Vagina (tissue), 2 donors: Measurements from ENCODE around the gene ABCC2. TPM values are rescaled to one million over a fixed set of nuclear protein-coding genes. Genes with fewer than 3 reads are reported as not detected.

Experiments
- DNase-seq, 2 donors: peaks; one replicate each; pipeline ENCODE4 v3.0.0-alpha.2; 2017; ENCODE audit errors: extremely low spot score in 2 of 2
- H3K27ac ChIP-seq: fragments of 200-600 bp; sonication (generic); one replicate; pipeline ENCODE4 v1.5.1; 2019
- H3K27me3 ChIP-seq: fragments of 200-600 bp; sonication (generic); one replicate; pipeline ENCODE4 v1.5.1; 2019
- H3K36me3 ChIP-seq, 2 donors: fragments of 200-600 bp; sonication (generic); one replicate each; pipeline ENCODE4 v1.5.1; 2017 to 2019
- H3K4me1 ChIP-seq: fragments of 200-600 bp; sonication (generic); one replicate; pipeline ENCODE4 v1.5.1; 2019
- H3K4me3 ChIP-seq, 2 donors: fragments of 200-600 bp; sonication (generic); 1 replicate in 1 of 2; 2 replicates in 1 of 2; pipeline ENCODE4 v1.5.1; 2016 to 2019
- H3K9me3 ChIP-seq: fragments of 200-600 bp; sonication (generic); one replicate; pipeline ENCODE4 v1.5.1; 2019
- POLR2A ChIP-seq, 2 donors: fragments of 450-650 bp; IDR thresholded peaks; one replicate each; pipeline ENCODE4 v1.6.1; 2017; ENCODE audit warnings: antibody characterized with exemption in 2 of 2, mild to moderate bottlenecking in 2 of 2, moderate library complexity in 2 of 2
- POLR2AphosphoS5 ChIP-seq, 2 donors: sonication (generic); formaldehyde crosslinking; IDR thresholded peaks; one replicate each; pipeline ENCODE4 v1.9.0; 2017; ENCODE audit warnings: antibody characterized with exemption in 2 of 2, mild to moderate bottlenecking in 2 of 2, low read depth in 1 of 2; ENCODE audit not compliant: insufficient read depth in 1 of 2
- intact Hi-C: fragments of 100-400 bp; cut with DNase I; formaldehyde crosslinking; loops from one replicate; pipeline ENCODE4 v1.15.1; 2023
- total RNA-seq: library from RNA; depleted of rRNA; stranded (reverse); fragments of >200 nt; gene quantifications from one replicate; pipeline ENCODE4 v1.2.3, GENCODE V29; 2016
- TF ChIP-seq, protein P1 (sequence below), 3 experiments: fragments of 450-650 bp in 2 of 3; fragments of 200-600 bp in 1 of 3; sonication (generic) in 1 of 3; IDR thresholded peaks; one replicate each; pipeline ENCODE4 v1.5.1; 2017 to 2019; ENCODE audit warnings: antibody characterized with exemption in 3 of 3, mild to moderate bottlenecking in 2 of 3, moderate library complexity in 2 of 3

Gene ABCC2
- total RNA-seq, 1 donor from 2014 or later: 1.7 TPM

DNA sequence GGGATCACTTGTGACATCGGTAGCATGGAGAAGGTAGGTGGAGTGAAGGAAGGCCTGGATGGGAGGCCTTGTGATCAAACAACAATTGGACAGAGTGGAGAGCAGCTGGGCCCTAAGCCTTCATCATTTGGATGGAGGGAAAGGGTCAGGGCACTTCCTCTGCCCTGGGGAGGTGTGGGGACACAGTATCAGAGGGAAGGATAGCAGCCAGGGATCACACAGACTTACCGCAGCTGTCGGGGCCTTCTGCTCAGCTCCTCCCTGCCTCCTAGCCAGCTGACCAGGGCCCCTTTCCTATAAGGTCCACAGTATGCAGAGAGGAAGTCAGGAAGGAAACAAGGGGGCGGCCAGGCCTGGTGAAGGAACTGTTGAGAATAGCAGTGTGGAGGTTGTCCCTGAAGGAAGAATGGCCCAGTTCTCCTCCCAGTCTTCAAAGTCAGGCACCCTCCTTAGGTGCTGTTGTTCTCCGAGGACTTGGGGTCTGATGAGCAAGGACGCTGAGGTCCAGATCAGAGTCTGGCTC is 62.1 kb downstream of the ABCC2 start:
- Histone ChIP-seq H3K9me3 (no peaks in the 10 kb centered on the region), H3K36me3 (no peaks in the 10 kb centered on the region), H3K4me1 (no peaks in the 10 kb centered on the region), H3K27ac (no peak overlapping the region), H3K4me3 (no peak overlapping the region), H3K27me3 (no peaks in the 10 kb centered on the region)
- TF ChIP-seq POLR2AphosphoS5 (IDR thresholded peaks at IDR 0.05; ENCODE audit: insufficient read depth in 1 of 2, low read depth in 1 of 2) (no peak), POLR2A (IDR thresholded peaks at IDR 0.05) (no peak)
- intact Hi-C loops: no loop called here
- no peak for DNase-seq

DNA sequence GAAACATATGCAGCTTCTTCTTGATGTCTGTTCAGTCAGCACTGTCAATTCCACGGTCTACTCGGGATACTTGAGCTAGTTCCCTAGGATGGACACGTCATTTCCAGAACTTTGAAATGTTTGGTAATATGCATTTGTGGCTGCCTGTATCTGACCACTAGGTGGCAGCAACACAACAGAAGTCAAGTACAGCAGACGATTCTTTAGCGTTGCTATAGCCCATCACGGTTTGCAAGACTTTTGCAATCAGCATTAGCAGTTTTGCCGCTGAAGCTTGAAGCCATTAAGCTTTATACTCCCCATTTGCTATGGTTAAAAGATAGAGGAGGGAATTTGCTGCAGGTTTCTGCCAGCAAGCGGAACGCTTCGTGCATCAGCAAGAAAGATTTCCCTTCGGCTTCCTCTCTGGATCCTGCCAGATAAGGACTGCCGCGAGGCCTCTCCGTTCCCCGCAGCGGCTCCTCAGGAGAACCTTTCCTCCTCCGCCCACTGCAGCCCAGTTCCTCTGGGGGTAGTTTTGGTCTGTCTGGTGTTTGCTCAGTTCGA is 63.5 kb downstream of the ABCC2 start:
- H3K36me3 ChIP-seq: no peaks in the 10 kb centered on the region
- TF ChIP-seq POLR2A (IDR thresholded peaks at IDR 0.05) (no peak), POLR2AphosphoS5 (IDR thresholded peaks at IDR 0.05; ENCODE audit: insufficient read depth in 1 of 2, low read depth in 1 of 2) (peak in 1 of 2 donors; percentile 62)
- TF ChIP-seq, protein P1, sequence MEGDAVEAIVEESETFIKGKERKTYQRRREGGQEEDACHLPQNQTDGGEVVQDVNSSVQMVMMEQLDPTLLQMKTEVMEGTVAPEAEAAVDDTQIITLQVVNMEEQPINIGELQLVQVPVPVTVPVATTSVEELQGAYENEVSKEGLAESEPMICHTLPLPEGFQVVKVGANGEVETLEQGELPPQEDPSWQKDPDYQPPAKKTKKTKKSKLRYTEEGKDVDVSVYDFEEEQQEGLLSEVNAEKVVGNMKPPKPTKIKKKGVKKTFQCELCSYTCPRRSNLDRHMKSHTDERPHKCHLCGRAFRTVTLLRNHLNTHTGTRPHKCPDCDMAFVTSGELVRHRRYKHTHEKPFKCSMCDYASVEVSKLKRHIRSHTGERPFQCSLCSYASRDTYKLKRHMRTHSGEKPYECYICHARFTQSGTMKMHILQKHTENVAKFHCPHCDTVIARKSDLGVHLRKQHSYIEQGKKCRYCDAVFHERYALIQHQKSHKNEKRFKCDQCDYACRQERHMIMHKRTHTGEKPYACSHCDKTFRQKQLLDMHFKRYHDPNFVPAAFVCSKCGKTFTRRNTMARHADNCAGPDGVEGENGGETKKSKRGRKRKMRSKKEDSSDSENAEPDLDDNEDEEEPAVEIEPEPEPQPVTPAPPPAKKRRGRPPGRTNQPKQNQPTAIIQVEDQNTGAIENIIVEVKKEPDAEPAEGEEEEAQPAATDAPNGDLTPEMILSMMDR (IDR thresholded peaks at IDR 0.05): peak; percentile 97 to 98 (median 97)
- H3K27ac ChIP-seq: peak overlapping the region; percentile 38
- DNase-seq: peak in 1 of 2 donors; percentile 93
- intact Hi-C loops: loop anchor here (2.0 kb wide), 1 partner anchor 199 kb away; no protein-coding TSS in a partner anchor
- H3K27me3 ChIP-seq: no peaks in the 10 kb centered on the region
- no peaks in the 10 kb centered on the region for H3K4me1 ChIP-seq
- peak overlapping the region; percentile 24 to 34 for H3K4me3 ChIP-seq
- H3K9me3 ChIP-seq: no peaks in the 10 kb centered on the region

DNA sequence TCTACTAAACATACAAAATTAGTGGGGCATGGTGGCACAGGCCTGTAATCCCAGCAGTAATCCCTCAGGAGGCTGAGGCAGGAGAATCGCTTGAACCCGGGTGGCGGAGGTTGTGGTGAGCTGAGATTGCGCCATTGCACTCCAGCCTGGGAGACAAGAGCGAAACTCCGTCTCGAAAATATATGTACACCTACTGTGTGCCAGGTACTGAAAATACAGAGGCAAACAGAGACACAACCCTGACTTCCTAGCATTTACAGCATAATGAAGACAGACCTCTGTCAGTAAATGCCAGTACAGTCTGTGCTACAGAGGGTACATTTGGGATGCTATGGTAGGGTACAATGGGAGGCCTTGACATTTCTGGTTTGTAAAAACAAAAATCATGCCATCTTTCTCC is 66.6 kb downstream of the ABCC2 start:
- Histone ChIP-seq H3K4me3 (no peak overlapping the region), H3K27me3 (no peaks in the 10 kb centered on the region), H3K27ac (no peak overlapping the region), H3K9me3 (no peaks in the 10 kb centered on the region), H3K36me3 (no peaks in the 10 kb centered on the region), H3K4me1 (no peaks in the 10 kb centered on the region)
- TF ChIP-seq POLR2AphosphoS5 (IDR thresholded peaks at IDR 0.05; ENCODE audit: insufficient read depth in 1 of 2, low read depth in 1 of 2) (no peak), POLR2A (IDR thresholded peaks at IDR 0.05) (no peak)
- TF ChIP-seq, protein P1 (IDR thresholded peaks at IDR 0.05): no peak
- no peak for DNase-seq
- intact Hi-C loops: no loop called here

DNA sequence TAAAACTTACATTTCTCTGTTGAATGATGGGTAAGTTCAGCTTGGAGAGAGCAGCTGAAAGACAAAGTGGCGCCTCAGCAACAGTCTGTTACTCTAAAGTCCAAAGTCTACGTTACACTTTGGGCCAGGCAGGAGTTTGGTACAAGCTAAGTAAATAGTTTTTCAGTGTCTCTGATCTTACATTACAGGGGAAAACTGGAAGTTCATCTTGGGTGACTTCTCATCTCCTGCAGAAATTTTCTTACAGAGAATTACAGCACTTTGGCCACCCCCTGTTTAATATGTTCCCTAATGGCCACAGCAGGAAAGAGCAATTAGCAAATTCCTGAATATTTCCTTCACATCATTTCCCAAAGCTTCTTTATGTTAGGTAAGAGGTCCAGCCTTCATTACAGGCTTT is 67.1 kb downstream of the ABCC2 start:
- H3K27me3 ChIP-seq: no peaks in the 10 kb centered on the region
- no peak for DNase-seq
- H3K4me3 ChIP-seq: no peak overlapping the region
- no peaks in the 10 kb centered on the region for H3K4me1 ChIP-seq
- intact Hi-C loops: no loop called here
- H3K36me3 ChIP-seq: no peaks in the 10 kb centered on the region
- TF ChIP-seq POLR2A (IDR thresholded peaks at IDR 0.05) (no peak), POLR2AphosphoS5 (IDR thresholded peaks at IDR 0.05; ENCODE audit: insufficient read depth in 1 of 2, low read depth in 1 of 2) (no peak)
- TF ChIP-seq, protein P1 (IDR thresholded peaks at IDR 0.05): no peak
- no peaks in the 10 kb centered on the region for H3K9me3 ChIP-seq
- H3K27ac ChIP-seq: no peak overlapping the region

DNA sequence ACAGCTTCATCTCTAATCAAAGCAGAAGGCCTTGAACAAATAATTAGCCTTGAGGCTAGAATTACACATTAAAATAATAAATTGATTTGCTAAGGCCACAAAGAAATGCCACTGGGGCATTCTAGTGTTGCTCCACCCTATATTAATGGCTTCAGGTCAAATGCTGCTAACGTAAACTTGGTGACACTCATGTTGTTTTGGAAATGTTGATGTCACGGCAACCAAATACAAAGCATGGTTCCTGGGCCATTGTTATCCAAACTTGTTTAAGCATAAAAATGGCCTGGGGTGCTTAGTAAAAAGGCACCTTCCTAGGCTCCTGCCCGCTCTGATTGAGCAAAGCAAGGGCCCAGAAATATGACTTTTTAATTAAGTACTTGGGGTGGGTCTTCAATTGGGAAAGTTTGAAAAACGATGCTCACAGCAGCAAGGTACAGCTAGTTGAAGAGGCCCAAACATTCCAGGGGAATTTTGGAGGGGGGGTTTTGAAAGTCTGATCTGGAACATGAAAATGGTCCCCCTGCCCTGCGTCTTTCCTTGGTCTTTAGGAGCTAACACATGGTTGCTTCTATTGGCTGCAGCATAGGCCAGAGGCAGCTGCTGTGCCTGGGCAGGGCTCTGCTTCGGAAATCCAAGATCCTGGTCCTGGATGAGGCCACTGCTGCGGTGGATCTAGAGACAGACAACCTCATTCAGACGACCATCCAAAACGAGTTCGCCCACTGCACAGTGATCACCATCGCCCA is 67.8 kb downstream of the ABCC2 start:
- H3K27ac ChIP-seq: no peak overlapping the region
- H3K27me3 ChIP-seq: no peaks in the 10 kb centered on the region
- intact Hi-C loops: no loop called here
- H3K4me3 ChIP-seq: no peak overlapping the region
- no peaks in the 10 kb centered on the region for H3K36me3 ChIP-seq
- TF ChIP-seq, protein P1 (IDR thresholded peaks at IDR 0.05): no peak
- no peak for TF ChIP-seq POLR2A (IDR thresholded peaks at IDR 0.05)
- no peak for TF ChIP-seq POLR2AphosphoS5 (IDR thresholded peaks at IDR 0.05; ENCODE audit: insufficient read depth in 1 of 2, low read depth in 1 of 2)
- no peak for DNase-seq
- H3K9me3 ChIP-seq: no peaks in the 10 kb centered on the region
- H3K4me1 ChIP-seq: no peaks in the 10 kb centered on the region
